ENCODE data around the gene CYB561A3.

DNA sequence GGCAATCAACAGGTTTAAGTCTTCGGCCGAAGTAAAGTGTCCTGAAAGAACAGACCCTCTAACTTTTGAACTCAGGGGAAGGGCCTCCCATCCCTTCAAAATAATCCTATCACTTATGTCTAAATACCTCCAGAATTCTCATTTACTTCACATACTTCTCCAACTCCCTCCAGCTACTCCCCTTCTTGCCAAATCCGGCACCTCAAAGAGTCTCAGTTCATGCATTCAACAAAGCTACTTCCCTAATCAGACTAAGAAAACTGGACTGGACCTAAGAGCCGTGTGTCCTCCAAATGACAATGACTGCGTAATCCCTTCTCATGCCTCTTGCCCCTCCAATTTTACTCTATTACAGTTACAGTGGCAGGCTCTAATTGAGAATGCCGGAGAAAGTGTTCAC, 30.0 kb downstream of the CYB561A3 start:
- TF ChIP-seq FOXM1 (IDR thresholded peaks at IDR 0.05; ENCODE audit: borderline replicate concordance, low read depth) (no peak), EP300 (IDR thresholded peaks at IDR 0.05; ENCODE audit: borderline replicate concordance) (no peak)
- TF ChIP-seq, protein P1, sequence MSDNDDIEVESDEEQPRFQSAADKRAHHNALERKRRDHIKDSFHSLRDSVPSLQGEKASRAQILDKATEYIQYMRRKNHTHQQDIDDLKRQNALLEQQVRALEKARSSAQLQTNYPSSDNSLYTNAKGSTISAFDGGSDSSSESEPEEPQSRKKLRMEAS (IDR thresholded peaks at IDR 0.05), result no peak

Data from Ishikawa (cell line).